Measurements from ENCODE around the gene LEFTY2.

- TF ChIP-seq KLF1 (tag; IDR thresholded peaks at IDR 0.05) (no peak), PATZ1 (CRISPR knock-in tag; IDR thresholded peaks at IDR 0.05; ENCODE audit: borderline replicate concordance) (no peak), SPI1 (IDR thresholded peaks at IDR 0.05; ENCODE audit: borderline replicate concordance, low read depth, low read length) (no peak), ZNF695 (CRISPR knock-in tag; IDR thresholded peaks at IDR 0.05) (no peak), ZNF512 (tag; IDR thresholded peaks at IDR 0.05) (no peak), PTTG1 (tag; IDR thresholded peaks at IDR 0.05; ENCODE audit: low read depth) (no peak), MAX (CRISPR knock-in tag; IDR thresholded peaks at IDR 0.05) (no peak), TCF7 (IDR thresholded peaks at IDR 0.05; ENCODE audit: borderline replicate concordance) (no peak), RFX5 (IDR thresholded peaks at IDR 0.05; ENCODE audit: low read depth, low read length) (no peak), ETV6 (IDR thresholded peaks at IDR 0.05; ENCODE audit: borderline replicate concordance in 1 of 2, low read depth in 2 of 2, low read length in 1 of 2) (no peak), ETV6 (CRISPR knock-in tag; IDR thresholded peaks at IDR 0.05; ENCODE audit: borderline replicate concordance) (no peak), POLR2A (conservative IDR thresholded peaks at IDR 0.05) (no peak)
Measured at GRCh38 chr1:225891229-225891972, 49.6 kb downstream of the LEFTY2 start.
